HepG2 (cell line): ENCODE data around the gene SH2B2. TPM values are rescaled to one million over a fixed set of nuclear protein-coding genes. Genes with fewer than 3 reads are reported as not detected.

Experiments used
- BCL3 ChIP-seq: sonication (generic); formaldehyde crosslinking; IDR thresholded peaks from 2 replicates; pipeline ENCODE4 v1.5.1; 2020; ENCODE audit warnings: mild to moderate bottlenecking, missing genetic modification reagents, moderate library complexity
- DMAP1 ChIP-seq: IDR thresholded peaks from 2 replicates; pipeline ENCODE4 v1.6.1; 2016
- EED ChIP-seq: sonication (generic); formaldehyde crosslinking; IDR thresholded peaks from 2 replicates; pipeline ENCODE4 v1.5.0; 2020; ENCODE audit warnings: mild to moderate bottlenecking, missing genetic modification reagents
- FOSL1 ChIP-seq: sonication (generic); formaldehyde crosslinking; IDR thresholded peaks from 2 replicates; pipeline ENCODE4 v1.9.0; 2021; ENCODE audit warnings: missing genetic modification reagents, borderline replicate concordance
- FOSL2 ChIP-seq: sonication (generic); formaldehyde crosslinking; IDR thresholded peaks from 2 replicates; pipeline ENCODE4 v1.4.0; 2020; ENCODE audit warnings: missing genetic modification reagents
- FOXP1 ChIP-seq, 2 experiments: fragments of 450-650 bp in 1 of 2; IDR thresholded peaks; 2 replicates each; pipeline ENCODE4 v1.6.1; 2017 to 2018; ENCODE audit warnings: antibody characterized with exemption in 1 of 2
- SMARCC2 ChIP-seq: fragments of 450-650 bp; IDR thresholded peaks from 2 replicates; pipeline ENCODE4 v1.6.1; 2017; ENCODE audit warnings: antibody characterized with exemption, mild to moderate bottlenecking
- TBL1XR1 ChIP-seq: fragments of 150-350 bp; IDR thresholded peaks from 2 replicates; pipeline ENCODE4 v1.6.1; 2014; ENCODE audit warnings: borderline replicate concordance, low read length; ENCODE audit not compliant: partially characterized antibody
- ZNF275 ChIP-seq: sonication (generic); formaldehyde crosslinking; IDR thresholded peaks from 2 replicates; pipeline ENCODE4 v1.8.0; 2022; ENCODE audit warnings: missing genetic modification reagents, mild to moderate bottlenecking, inconsistent platforms, borderline replicate concordance
- ZNF513 ChIP-seq: sonication (generic); formaldehyde crosslinking; conservative IDR thresholded peaks from 2 replicates; pipeline ENCODE4 v1.5.0; 2020; ENCODE audit warnings: missing genetic modification reagents
- ZSCAN9 ChIP-seq: IDR thresholded peaks from 2 replicates; pipeline ENCODE4 v1.6.1; 2016; ENCODE audit warnings: borderline replicate concordance
- polyA plus RNA-seq, 8 experiments: library from polyadenylated mRNA; depleted of rRNA in 3 of 8; stranded (reverse) in 7 of 8; unstranded in 1 of 8; fragments of >200 nt; fragmentation: Illumina TruSeq in 4 of 8; extraction: Trizol in 4 of 8; gene quantifications; 2 replicates each; pipeline versions ENCODE4 v1.2.1 to v1.2.3, GENCODE V29; 2011 to 2016; ENCODE audit warnings: low read depth in 4 of 8, missing spikeins in 1 of 8, mixed read lengths in 1 of 8; ENCODE audit not compliant: insufficient read depth in 1 of 8
- total RNA-seq, 5 experiments: library from RNA; depleted of rRNA; stranded (reverse); fragments of >200 nt; fragmentation: Illumina TruSeq; extraction: Trizol; gene quantifications; 2 replicates each; pipeline ENCODE4 v1.2.3, GENCODE V29; 2016; ENCODE audit warnings: low read depth in 1 of 5
- TF ChIP-seq, protein P1 (sequence below): sonication (generic); formaldehyde crosslinking; IDR thresholded peaks from 2 replicates; pipeline ENCODE4 v1.5.0; 2020; ENCODE audit warnings: missing genetic modification reagents
- TF ChIP-seq, protein P2 (sequence below): sonication (generic); formaldehyde crosslinking; IDR thresholded peaks from 2 replicates; pipeline ENCODE4 v1.5.1; 2020; ENCODE audit warnings: missing genetic modification reagents, mild to moderate bottlenecking, borderline replicate concordance
- TF ChIP-seq, protein P3 (sequence below): sonication (generic); formaldehyde crosslinking; IDR thresholded peaks from 2 replicates; pipeline ENCODE4 v1.4.0; 2020; ENCODE audit warnings: mild to moderate bottlenecking, missing genetic modification reagents
- TF ChIP-seq, protein P4 (sequence below): IDR thresholded peaks from 2 replicates; pipeline ENCODE4 v1.6.1; 2018; ENCODE audit warnings: missing genetic modification reagents

Gene SH2B2
- total and polyA plus RNA-seq, 2 of the 13 experiments (the other 11 are each of a cell fraction or from before 2014, with no cell fraction given), result 0.46 to 1.3 TPM

- peak; percentile 78 for TF ChIP-seq FOSL1 (CRISPR knock-in tag)
- TF ChIP-seq SMARCC2, result no peak
- TF ChIP-seq BCL3 (CRISPR knock-in tag), result no peak
- TF ChIP-seq TBL1XR1, result peak; percentile 10
- TF ChIP-seq ZNF275 (CRISPR knock-in tag), result 0 out of 2 replicates have a peak, but pooled peaks have one; percentile 45
- TF ChIP-seq, protein P1, sequence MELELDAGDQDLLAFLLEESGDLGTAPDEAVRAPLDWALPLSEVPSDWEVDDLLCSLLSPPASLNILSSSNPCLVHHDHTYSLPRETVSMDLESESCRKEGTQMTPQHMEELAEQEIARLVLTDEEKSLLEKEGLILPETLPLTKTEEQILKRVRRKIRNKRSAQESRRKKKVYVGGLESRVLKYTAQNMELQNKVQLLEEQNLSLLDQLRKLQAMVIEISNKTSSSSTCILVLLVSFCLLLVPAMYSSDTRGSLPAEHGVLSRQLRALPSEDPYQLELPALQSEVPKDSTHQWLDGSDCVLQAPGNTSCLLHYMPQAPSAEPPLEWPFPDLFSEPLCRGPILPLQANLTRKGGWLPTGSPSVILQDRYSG (CRISPR knock-in tag), result no peak
- no peak for TF ChIP-seq EED (CRISPR knock-in tag)
- TF ChIP-seq, protein P2, sequence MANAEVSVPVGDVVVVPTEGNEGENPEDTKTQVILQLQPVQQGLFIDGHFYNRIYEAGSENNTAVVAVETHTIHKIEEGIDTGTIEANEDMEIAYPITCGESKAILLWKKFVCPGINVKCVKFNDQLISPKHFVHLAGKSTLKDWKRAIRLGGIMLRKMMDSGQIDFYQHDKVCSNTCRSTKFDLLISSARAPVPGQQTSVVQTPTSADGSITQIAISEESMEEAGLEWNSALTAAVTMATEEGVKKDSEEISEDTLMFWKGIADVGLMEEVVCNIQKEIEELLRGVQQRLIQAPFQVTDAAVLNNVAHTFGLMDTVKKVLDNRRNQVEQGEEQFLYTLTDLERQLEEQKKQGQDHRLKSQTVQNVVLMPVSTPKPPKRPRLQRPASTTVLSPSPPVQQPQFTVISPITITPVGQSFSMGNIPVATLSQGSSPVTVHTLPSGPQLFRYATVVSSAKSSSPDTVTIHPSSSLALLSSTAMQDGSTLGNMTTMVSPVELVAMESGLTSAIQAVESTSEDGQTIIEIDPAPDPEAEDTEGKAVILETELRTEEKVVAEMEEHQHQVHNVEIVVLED (CRISPR knock-in tag), result no peak
- TF ChIP-seq FOSL2, result peak; percentile 97
- TF ChIP-seq, protein P3, sequence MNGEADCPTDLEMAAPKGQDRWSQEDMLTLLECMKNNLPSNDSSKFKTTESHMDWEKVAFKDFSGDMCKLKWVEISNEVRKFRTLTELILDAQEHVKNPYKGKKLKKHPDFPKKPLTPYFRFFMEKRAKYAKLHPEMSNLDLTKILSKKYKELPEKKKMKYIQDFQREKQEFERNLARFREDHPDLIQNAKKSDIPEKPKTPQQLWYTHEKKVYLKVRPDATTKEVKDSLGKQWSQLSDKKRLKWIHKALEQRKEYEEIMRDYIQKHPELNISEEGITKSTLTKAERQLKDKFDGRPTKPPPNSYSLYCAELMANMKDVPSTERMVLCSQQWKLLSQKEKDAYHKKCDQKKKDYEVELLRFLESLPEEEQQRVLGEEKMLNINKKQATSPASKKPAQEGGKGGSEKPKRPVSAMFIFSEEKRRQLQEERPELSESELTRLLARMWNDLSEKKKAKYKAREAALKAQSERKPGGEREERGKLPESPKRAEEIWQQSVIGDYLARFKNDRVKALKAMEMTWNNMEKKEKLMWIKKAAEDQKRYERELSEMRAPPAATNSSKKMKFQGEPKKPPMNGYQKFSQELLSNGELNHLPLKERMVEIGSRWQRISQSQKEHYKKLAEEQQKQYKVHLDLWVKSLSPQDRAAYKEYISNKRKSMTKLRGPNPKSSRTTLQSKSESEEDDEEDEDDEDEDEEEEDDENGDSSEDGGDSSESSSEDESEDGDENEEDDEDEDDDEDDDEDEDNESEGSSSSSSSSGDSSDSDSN (CRISPR knock-in tag), result 0 out of 2 replicates have a peak, but pooled peaks have one; percentile 31
- TF ChIP-seq ZNF513, result no peak
- peak; percentile 47; the same call in 1 of the 2 replicates for TF ChIP-seq DMAP1
- no peak for TF ChIP-seq ZSCAN9 (CRISPR knock-in tag)
- no peak for TF ChIP-seq FOXP1 (IDR thresholded peaks at IDR 0.05)
- TF ChIP-seq FOXP1 (CRISPR knock-in tag; IDR thresholded peaks at IDR 0.05), result no peak
- TF ChIP-seq, protein P4, sequence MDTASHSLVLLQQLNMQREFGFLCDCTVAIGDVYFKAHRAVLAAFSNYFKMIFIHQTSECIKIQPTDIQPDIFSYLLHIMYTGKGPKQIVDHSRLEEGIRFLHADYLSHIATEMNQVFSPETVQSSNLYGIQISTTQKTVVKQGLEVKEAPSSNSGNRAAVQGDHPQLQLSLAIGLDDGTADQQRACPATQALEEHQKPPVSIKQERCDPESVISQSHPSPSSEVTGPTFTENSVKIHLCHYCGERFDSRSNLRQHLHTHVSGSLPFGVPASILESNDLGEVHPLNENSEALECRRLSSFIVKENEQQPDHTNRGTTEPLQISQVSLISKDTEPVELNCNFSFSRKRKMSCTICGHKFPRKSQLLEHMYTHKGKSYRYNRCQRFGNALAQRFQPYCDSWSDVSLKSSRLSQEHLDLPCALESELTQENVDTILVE (CRISPR knock-in tag), result 0 out of 2 replicates have a peak, but pooled peaks have one; percentile 27
Measured at GRCh38 chr7:102273749-102274712, 12.6 kb upstream of the SH2B2 start (continued).
